ENCODE measurements around the gene MYH9.

- TF ChIP-seq CTCF (IDR thresholded peaks at IDR 0.05) (no peak), EP300 (IDR thresholded peaks at IDR 0.05) (no peak), POLR2AphosphoS5 (IDR thresholded peaks at IDR 0.05) (no peak)
Measured at GRCh38 chr22:36340621-36341020, 47.1 kb downstream of the MYH9 start.
